Measurements from ENCODE around the gene SYPL2. TPM values are rescaled to one million over a fixed set of nuclear protein-coding genes. Genes with fewer than 3 reads are reported as not detected.

Gene SYPL2
- polyA plus RNA-seq, 4 donors = 5.6 to 14.0 (median 11.2) TPM

Other genes with a start within 250 kb of the SYPL2 start
- 10 to 100 TPM; 23.6 to 46.9 (median 32.9) TPM for gene CELSR2, start 217.0 kb upstream of the SYPL2 start, polyA plus RNA-seq (ENCODE audit: insufficient read length in 4 of 4)
- gene PSRC1, start 183.4 kb upstream of the SYPL2 start, polyA plus RNA-seq (ENCODE audit: insufficient read length in 4 of 4) = 10 to 100 TPM; 22.2 to 29.6 (median 27.6) TPM
- under 1 TPM in 2 of 4 donors, not detected in 2; 0.09 to 0.30 TPM for gene MYBPHL, start 159.5 kb upstream of the SYPL2 start, polyA plus RNA-seq (ENCODE audit: insufficient read length in 4 of 4)
- gene SORT1, start 68.6 kb upstream of the SYPL2 start, polyA plus RNA-seq (ENCODE audit: insufficient read length in 4 of 4) = 10 to 100 TPM; 52.1 to 60.4 (median 56.9) TPM
- 100 to 1,000 TPM in 3 of 4 donors, 10 to 100 TPM in 1; 94.8 to 123 (median 107) TPM for gene PSMA5, start 40.1 kb upstream of the SYPL2 start, polyA plus RNA-seq (ENCODE audit: insufficient read length in 4 of 4)
- gene ATXN7L2, start 17.4 kb downstream of the SYPL2 start, polyA plus RNA-seq (ENCODE audit: insufficient read length in 4 of 4) = 10 to 100 TPM in 3 of 4 donors, 1 to 10 TPM in 1; 6.9 to 17.7 (median 11.8) TPM
- 10 to 100 TPM in 1 of 4 donors, 1 to 10 TPM in 3; 7.8 to 10.1 (median 8.9) TPM for gene CYB561D1, start 27.5 kb downstream of the SYPL2 start, polyA plus RNA-seq (ENCODE audit: insufficient read length in 4 of 4)
- 10 to 100 TPM in 1 of 4 donors, 1 to 10 TPM in 3; 7.2 to 10.0 (median 8.1) TPM for gene AMIGO1, start 43.2 kb downstream of the SYPL2 start, polyA plus RNA-seq (ENCODE audit: insufficient read length in 4 of 4)
- 1 to 10 TPM in 2 of 4 donors, under 1 TPM in 2; 0.58 to 1.0 (median 0.81) TPM for gene GPR61, start 73.3 kb downstream of the SYPL2 start, polyA plus RNA-seq (ENCODE audit: insufficient read length in 4 of 4)
- gene GNAI3, start 82.1 kb downstream of the SYPL2 start, polyA plus RNA-seq (ENCODE audit: insufficient read length in 4 of 4) = 10 to 100 TPM; 10.1 to 13.8 (median 12.2) TPM
- gene GNAT2, start 153.1 kb downstream of the SYPL2 start, polyA plus RNA-seq (ENCODE audit: insufficient read length in 4 of 4) = not detected
- gene AMPD2, start 153.3 kb downstream of the SYPL2 start, polyA plus RNA-seq (ENCODE audit: insufficient read length in 4 of 4) = 10 to 100 TPM; 40.7 to 66.9 (median 51.5) TPM
- gene GSTM4, start 189.6 kb downstream of the SYPL2 start, polyA plus RNA-seq (ENCODE audit: insufficient read length in 4 of 4) = 10 to 100 TPM; 49.3 to 65.5 (median 61.8) TPM
- 100 to 1,000 TPM; 143 to 275 (median 238) TPM for gene GSTM2, start 201.5 kb downstream of the SYPL2 start, polyA plus RNA-seq (ENCODE audit: insufficient read length in 4 of 4)
- gene GSTM1, start 221.3 kb downstream of the SYPL2 start, polyA plus RNA-seq (ENCODE audit: insufficient read length in 4 of 4) = 100 to 1,000 TPM in 1 of 4 donors, 1 to 10 TPM in 3; 1.7 to 119 (median 3.1) TPM
- gene GSTM5, start 245.7 kb downstream of the SYPL2 start, polyA plus RNA-seq (ENCODE audit: insufficient read length in 4 of 4) = 10 to 100 TPM; 34.2 to 55.5 (median 39.7) TPM

All from left renal cortex interstitium (tissue), 4 donors.